Measurements from ENCODE around the gene DNAJA2.
"Not testable (repeated sequence)": the region's sequence is repeated elsewhere in the genome, so short reads cannot be mapped to it uniquely, and the experiment has no call there.

Gene DNAJA2

GRCh38 chr16:46975165-46975564 is 1.7 kb upstream of the DNAJA2 start:
- DNase-seq: no peak

GRCh38 chr16:46974352-46974751 is 878 bp upstream of the DNAJA2 start:
- no peak for DNase-seq

- DNase-seq: no peak
Observed at GRCh38 chr16:46973996-46974324, 486 bp upstream of the DNAJA2 start.

- peak; percentile 45 for DNase-seq
Observed at GRCh38 chr16:46972429-46973206, 856 bp downstream of the DNAJA2 start.

- no peak for DNase-seq
Observed at GRCh38 chr16:46971271-46971670, 2.2 kb downstream of the DNAJA2 start.

- DNase-seq: no peak
Observed at GRCh38 chr16:46970089-46970488, 3.4 kb downstream of the DNAJA2 start.

GRCh38 chr16:46968063-46968435 is 5.4 kb downstream of the DNAJA2 start:
- no peak for DNase-seq

GRCh38 chr16:46962629-46963028 is 10.8 kb downstream of the DNAJA2 start:
- DNase-seq: no peak

- no peak for DNase-seq
Observed at GRCh38 chr16:46961373-46962353, 11.8 kb downstream of the DNAJA2 start.

GRCh38 chr16:46954562-46954961 is 18.9 kb downstream of the DNAJA2 start:
- DNase-seq: no peak

- no peak for DNase-seq
Observed at GRCh38 chr16:46950009-46950408, 23.5 kb downstream of the DNAJA2 start.

- no peak for DNase-seq
Observed at GRCh38 chr16:46949241-46949892, 24.1 kb downstream of the DNAJA2 start.

- DNase-seq: no peak
Observed at GRCh38 chr16:46948548-46949166, 24.8 kb downstream of the DNAJA2 start.

GRCh38 chr16:46947900-46948547 is 25.4 kb downstream of the DNAJA2 start:
- no peak for DNase-seq

- DNase-seq: not testable (repeated sequence)
Observed at GRCh38 chr16:46944713-46945112, 28.8 kb downstream of the DNAJA2 start.

GRCh38 chr16:46937536-46937935 is 35.9 kb downstream of the DNAJA2 start:
- DNase-seq: no peak

GRCh38 chr16:46932802-46933201 is 40.7 kb downstream of the DNAJA2 start:
- no peak for DNase-seq

- no peak for DNase-seq
Observed at GRCh38 chr16:46930861-46931260, 42.6 kb downstream of the DNAJA2 start.

- DNase-seq: no peak
Observed at GRCh38 chr16:46929378-46930332, 43.8 kb downstream of the DNAJA2 start.

GRCh38 chr16:46928811-46929210 is 44.7 kb downstream of the DNAJA2 start:
- no peak for DNase-seq

GRCh38 chr16:46927273-46927672 is 46.2 kb downstream of the DNAJA2 start:
- DNase-seq: no peak

Measured in left hindlimb (tissue), 1 donor.